ENCODE results near the gene ELAVL3.
A peak's percentile ranks its signal among the peaks of the same experiment; 100 is the strongest.
"Not testable (repeated sequence)": the region's sequence is repeated elsewhere in the genome, so short reads cannot be mapped to it uniquely, and the experiment has no call there.

The ELAVL3 gene

GRCh38 chr19:11447347-11448262 is 33.2 kb downstream of the ELAVL3 start:
- no peak overlapping the region for H3K4me3 ChIP-seq (ENCODE audit: low read length)
- TF ChIP-seq ZNF274 (IDR thresholded peaks at IDR 0.05; ENCODE audit: low read depth, low read length): no peak

DNA sequence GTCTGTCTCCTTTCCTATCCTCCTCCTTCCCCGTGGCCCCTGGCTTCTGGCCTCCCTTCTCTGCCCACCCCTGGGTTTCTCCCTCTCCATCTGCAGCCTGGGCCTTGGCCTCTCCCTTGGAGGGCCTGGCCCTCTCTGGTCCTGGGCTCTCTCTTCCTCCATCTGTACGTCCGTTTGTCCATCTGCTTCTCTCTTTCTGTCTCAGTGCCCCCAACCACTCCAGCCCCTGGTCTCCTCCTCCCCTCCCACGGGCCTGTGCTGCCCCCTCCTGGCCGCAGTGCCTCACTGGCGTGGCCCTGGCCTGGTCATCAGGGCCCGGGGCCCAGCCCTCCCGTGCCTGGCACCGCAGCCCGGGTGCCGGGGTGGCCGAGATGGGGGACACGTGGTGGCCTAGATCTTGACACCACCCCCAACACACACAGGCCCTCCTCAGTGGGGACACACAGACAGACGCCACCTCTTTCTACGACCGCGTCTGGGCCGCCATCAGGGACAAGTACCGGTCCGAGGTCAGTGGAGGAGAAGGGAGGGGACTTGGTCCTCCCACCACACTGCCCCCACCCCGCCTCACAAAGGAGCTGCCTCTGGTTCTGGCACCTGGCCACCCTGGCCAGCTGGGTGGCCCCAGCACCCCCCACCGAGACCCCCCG is 34.1 kb downstream of the ELAVL3 start:
- no peak overlapping the region for H3K4me3 ChIP-seq (ENCODE audit: low read length)
- no peak for TF ChIP-seq ZNF274 (IDR thresholded peaks at IDR 0.05; ENCODE audit: low read depth, low read length)

GRCh38 chr19:11446271-11446651 is 34.6 kb downstream of the ELAVL3 start:
- no peak overlapping the region for H3K4me3 ChIP-seq (ENCODE audit: low read length)
- TF ChIP-seq ZNF274 (IDR thresholded peaks at IDR 0.05; ENCODE audit: low read depth, low read length): no peak

- no peak overlapping the region for H3K4me3 ChIP-seq (ENCODE audit: low read length)
- TF ChIP-seq ZNF274 (IDR thresholded peaks at IDR 0.05; ENCODE audit: low read depth, low read length): no peak
Observed at GRCh38 chr19:11445141-11445540, 35.7 kb downstream of the ELAVL3 start.

DNA sequence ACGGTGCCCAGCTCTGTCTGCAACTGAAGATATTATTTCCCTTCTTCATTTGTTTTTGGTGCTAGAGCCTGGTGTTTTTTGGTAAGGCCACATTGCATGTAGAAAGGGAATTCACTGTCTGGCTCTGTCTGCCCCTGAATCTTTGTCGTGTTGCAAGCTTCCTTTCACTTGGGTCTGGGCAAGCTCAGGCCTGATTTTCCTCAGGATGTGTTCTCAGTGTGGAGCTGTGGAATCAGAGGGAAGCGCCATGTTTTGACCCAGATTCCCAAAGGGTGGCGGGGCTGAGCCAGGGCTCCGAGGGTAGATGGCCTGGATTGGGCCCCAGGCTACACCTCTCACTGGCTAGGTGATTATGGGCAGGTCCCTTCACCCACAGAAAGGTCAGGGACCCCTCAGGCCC is 36.8 kb downstream of the ELAVL3 start:
- H3K4me3 ChIP-seq (ENCODE audit: low read length): no peak overlapping the region
- TF ChIP-seq ZNF274 (IDR thresholded peaks at IDR 0.05; ENCODE audit: low read depth, low read length): no peak

- H3K4me3 ChIP-seq (ENCODE audit: low read length): no peak overlapping the region
- TF ChIP-seq ZNF274 (IDR thresholded peaks at IDR 0.05; ENCODE audit: low read depth, low read length): no peak
Observed at GRCh38 chr19:11437955-11438354, 42.9 kb downstream of the ELAVL3 start.

GRCh38 chr19:11435833-11436313 is 45.0 kb downstream of the ELAVL3 start:
- H3K4me3 ChIP-seq (ENCODE audit: low read length): peak overlapping the region; percentile 82
- no peak for TF ChIP-seq ZNF274 (IDR thresholded peaks at IDR 0.05; ENCODE audit: low read depth, low read length)

GRCh38 chr19:11435057-11435832 is 45.6 kb downstream of the ELAVL3 start, which contains the start of the genes ODAD3 and PRKCSH:
TSS of gene ODAD3 (minus strand) at chr19:11435121. CDS start at chr19:11435016, 105 bp downstream.
TSS of gene PRKCSH (plus strand) at chr19:11435635. CDS start at chr19:11436118, 483 bp downstream.
- peak within 1 kb of the TSS; percentile 82 for H3K4me3 ChIP-seq (ENCODE audit: low read length)
- TF ChIP-seq ZNF274 (IDR thresholded peaks at IDR 0.05; ENCODE audit: low read depth, low read length): no peak

DNA sequence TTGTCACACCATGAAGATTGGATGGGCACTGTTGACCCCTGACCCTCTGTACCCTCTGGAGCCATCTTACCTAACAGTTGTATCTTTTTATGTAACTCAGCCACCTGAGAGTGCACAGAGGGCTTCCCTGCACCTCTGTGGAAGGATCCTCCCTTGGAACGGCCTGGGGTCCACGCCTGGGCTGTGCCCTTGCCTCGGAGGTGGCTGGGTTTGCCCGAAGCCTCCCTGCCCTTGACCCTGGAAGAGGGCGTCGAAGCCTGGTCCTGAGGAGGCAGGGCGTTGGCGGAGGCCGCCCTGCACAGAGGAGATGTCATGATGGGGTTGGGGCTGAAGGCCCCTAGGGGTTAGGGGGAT is 46.2 kb downstream of the ELAVL3 start:
- TF ChIP-seq ZNF274 (IDR thresholded peaks at IDR 0.05; ENCODE audit: low read depth, low read length): no peak
- H3K4me3 ChIP-seq (ENCODE audit: low read length): peak overlapping the region; percentile 61; the same call in 1 of the 2 replicates

GRCh38 chr19:11433526-11433925 is 47.3 kb downstream of the ELAVL3 start:
- H3K4me3 ChIP-seq (ENCODE audit: low read length): not testable (repeated sequence)

GRCh38 chr19:11426656-11427055 is 54.2 kb downstream of the ELAVL3 start:
- TF ChIP-seq ZNF274 (IDR thresholded peaks at IDR 0.05; ENCODE audit: low read depth, low read length): no peak

GRCh38 chr19:11425719-11426457 is 55.0 kb downstream of the ELAVL3 start:
- no peak for TF ChIP-seq ZNF274 (IDR thresholded peaks at IDR 0.05; ENCODE audit: low read depth, low read length)
- no peak overlapping the region for H3K4me3 ChIP-seq (ENCODE audit: low read length)

More at GRCh38 chr19:11426656-11427055, 54.2 kb downstream of the ELAVL3 start:
- H3K4me3 ChIP-seq (ENCODE audit: low read length): no peak overlapping the region

GRCh38 chr19:11423791-11424181 is 57.1 kb downstream of the ELAVL3 start:
- TF ChIP-seq ZNF274 (IDR thresholded peaks at IDR 0.05; ENCODE audit: low read depth, low read length): no peak
- no peak overlapping the region for H3K4me3 ChIP-seq (ENCODE audit: low read length)

Measured in GM08714 (cell line).